SK-N-DZ (cell line): ENCODE data around the gene GPR25.
"Not testable (repeated sequence)": the region's sequence is repeated elsewhere in the genome, so short reads cannot be mapped to it uniquely, and the experiment has no call there.

Experiments used
- DNase-seq: peaks from one replicate; pipeline ENCODE4 v3.0.0-alpha.2; 2015; ENCODE audit warnings: low spot score

GPR25 gene

DNA sequence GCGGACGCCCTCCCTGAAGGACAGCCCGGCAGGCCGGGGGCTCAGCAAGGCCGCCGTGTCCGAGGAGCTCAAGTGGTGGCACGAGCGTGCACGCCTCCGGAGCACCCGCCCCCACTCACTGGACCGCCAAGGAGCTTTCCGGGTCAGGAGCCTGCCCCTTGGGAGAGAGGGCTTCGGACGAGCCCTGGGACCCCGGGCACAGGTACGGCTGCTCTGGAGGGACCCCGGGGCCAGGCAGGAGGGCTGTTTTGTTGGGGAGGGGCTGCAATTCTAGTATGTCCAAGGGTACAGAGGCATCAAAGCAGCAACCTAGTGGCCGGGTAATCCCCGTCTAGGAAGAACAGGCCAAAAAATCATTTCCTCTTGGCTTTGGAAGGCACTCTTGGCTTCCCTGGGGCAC lies 39.2 kb downstream of the GPR25 start:
- not testable (repeated sequence) for DNase-seq

GRCh38 chr1:200912737-200913407 lies 40.1 kb downstream of the GPR25 start:
- no peak for DNase-seq

GRCh38 chr1:200916152-200916551 lies 43.4 kb downstream of the GPR25 start:
- no peak for DNase-seq

- DNase-seq: no peak
These were observed 43.9 kb downstream of the GPR25 start for GRCh38 chr1:200916681-200917080.

DNA sequence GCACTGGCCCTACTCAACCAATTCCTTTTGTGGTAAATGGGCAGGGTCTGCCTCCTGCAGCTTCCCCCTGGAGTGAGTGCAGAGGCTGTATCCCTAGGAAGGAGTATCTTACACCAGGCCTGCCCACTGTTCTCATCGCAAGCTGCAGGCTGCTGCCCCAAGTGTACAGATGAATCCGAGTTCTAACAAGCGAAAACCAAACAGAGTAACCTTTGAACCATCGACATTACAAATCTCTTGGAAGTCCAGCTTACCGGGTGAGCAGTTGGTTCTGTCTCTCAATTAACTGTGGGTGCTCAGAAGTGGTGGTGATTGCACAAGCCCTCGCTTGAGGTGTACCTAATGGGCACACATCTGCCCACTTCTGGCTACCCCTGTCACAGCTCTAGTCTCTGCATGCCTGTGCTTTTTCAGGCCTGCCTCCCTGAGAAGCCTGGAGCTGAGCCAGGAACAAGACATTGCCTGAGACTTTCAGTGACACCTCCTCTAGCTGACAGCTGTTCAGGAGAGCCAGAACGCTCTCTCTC lies 44.6 kb downstream of the GPR25 start:
- DNase-seq: no peak

GRCh38 chr1:200918006-200918405 lies 45.2 kb downstream of the GPR25 start:
- DNase-seq: no peak

- DNase-seq: no peak
These were observed 46.6 kb downstream of the GPR25 start for GRCh38 chr1:200919386-200919785.

- no peak for DNase-seq
These were observed 48.9 kb downstream of the GPR25 start for GRCh38 chr1:200921571-200922110.

GRCh38 chr1:200922406-200922805 lies 49.6 kb downstream of the GPR25 start:
- DNase-seq: no peak

- DNase-seq: no peak
These were observed 50.8 kb downstream of the GPR25 start for GRCh38 chr1:200923601-200924000.
